ENCODE data around the gene ACBD6.

GRCh38 chr1:180272395-180272794 is 230.0 kb downstream of the ACBD6 start:
- TF ChIP-seq TCF7L2 (IDR thresholded peaks at IDR 0.05; ENCODE audit: borderline replicate concordance, low read depth, low read length) (no peak), ZNF362 (tag by site-specific recombination; IDR thresholded peaks at IDR 0.05) (no peak)

All from HEK293 (cell line).